Stimulated activated CD4-positive, alpha-beta T cell treated with anti-CD3 and anti-CD28 coated beads, Interleukin-12 subunit alpha, Interleukin-12 subunit beta, amount 100 ng/mL, for 24 hours (primary cell): ENCODE measurements around the gene PDE1C.

Experiments used
- DNase-seq, 2 experiments: peaks; one replicate each; pipeline ENCODE4 v3.0.0-alpha.2; 2020; ENCODE audit warnings: low read depth in 2 of 2

PDE1C gene

DNA sequence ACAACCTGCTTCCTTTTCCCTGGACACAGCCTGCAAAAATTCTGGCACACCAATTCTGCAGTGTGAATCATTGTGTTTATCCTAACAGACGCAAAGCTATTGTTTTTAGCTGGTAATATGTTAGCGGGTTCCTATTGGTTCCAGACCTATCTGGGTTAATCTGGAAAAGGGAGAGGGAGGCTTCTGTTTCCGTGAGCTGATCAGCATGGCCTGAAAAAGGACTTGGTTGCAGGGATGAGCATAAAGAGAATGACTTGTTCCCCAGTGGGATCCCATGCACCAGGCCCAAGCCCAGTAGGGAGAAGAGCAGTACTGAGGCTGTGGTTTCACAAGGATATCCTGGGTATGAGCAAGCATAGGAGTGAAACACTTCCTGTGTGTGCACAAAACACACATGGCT, 78.4 kb downstream of the PDE1C start:
- no peak for DNase-seq

DNA sequence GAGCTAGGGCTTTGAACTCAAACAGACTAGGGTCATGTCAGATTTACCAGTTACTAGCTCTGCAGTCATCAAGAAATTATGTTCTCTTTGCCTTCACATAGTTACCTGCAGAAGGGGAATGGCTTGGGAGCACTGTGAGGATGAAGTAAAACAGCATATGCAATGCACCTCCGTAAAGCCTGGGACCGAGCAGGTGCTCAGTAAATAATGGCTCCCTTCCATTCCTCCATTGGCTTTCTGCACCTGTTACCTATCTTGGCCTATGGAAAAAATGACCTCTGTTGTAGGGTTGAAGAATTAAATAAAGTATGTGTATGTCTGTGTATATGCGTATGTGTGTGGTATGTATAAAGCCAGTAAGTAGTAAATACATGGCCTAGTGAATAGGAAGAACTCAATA, 78.8 kb downstream of the PDE1C start:
- DNase-seq, result no peak

DNA sequence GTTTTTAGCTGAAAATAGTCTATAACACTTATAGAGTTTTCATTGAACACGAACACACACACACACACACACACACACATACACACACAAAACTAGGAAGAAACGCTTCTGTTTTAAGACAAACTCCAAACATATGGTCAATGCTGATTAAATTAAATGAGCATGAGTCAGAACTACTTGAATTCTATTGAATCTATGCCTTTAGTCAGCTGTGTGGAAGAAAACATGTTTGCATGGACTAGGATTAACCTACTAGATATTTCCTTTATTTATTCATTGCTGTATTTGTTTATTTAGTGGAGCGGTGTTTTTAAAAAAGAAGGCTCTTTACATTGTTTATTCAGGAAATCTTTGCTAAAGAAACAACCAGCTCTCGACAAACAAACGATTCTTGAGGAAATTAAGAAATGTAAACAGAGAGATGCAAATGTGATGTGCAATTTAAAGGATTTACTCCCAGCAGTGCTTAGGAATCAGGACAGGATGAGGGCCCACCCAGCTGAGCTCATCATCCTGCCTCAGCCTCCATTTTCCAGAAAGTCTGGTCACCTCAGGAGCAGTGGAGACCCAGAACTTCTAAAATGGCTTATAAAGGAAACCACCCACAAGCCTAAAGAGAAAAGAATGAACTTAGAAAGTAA, 83.2 kb downstream of the PDE1C start:
- no peak for DNase-seq

DNA sequence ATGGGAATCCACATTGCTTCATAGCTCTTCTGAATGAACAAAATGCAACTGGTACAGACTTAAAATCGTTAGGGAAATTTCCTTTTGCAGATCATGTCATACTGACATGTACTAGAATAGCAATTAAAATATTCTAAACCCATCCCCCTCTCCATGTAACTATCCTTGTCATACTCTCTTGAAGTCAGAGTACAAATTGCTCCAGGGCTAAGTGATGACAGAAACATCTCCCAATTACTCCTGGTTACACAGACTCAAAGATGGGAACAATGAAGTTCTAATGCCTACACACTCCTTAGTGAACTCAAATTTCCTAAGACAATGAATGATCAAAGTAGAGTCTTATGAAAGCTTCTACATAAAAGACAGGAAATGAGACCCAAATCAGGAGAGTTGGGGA, 87.2 kb downstream of the PDE1C start:
- DNase-seq, result no peak

DNA sequence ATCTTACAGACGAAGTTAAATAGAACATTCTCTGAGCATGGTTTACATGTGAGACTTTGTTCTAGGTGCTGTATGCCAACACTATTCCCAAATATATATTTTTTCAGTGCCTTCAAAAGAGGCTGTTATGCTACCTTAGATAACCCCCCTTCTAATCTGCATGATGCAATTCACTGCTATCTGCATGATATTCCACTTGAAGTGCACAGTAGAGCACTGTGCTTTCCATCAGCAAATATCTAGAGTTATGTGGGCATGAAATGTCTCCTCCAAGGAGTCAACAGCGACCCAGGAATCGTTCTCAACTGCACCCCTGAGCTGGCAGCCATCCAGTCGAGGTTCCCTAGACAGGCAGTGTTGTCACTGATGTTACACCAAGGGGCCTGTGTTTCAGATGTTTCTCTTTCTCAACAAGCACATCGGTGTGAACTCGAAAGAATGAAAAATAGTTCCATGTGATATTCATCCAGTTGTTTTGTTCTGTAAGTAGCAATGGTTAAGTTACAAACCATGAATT, 88.3 kb downstream of the PDE1C start:
- DNase-seq, result no peak

DNA sequence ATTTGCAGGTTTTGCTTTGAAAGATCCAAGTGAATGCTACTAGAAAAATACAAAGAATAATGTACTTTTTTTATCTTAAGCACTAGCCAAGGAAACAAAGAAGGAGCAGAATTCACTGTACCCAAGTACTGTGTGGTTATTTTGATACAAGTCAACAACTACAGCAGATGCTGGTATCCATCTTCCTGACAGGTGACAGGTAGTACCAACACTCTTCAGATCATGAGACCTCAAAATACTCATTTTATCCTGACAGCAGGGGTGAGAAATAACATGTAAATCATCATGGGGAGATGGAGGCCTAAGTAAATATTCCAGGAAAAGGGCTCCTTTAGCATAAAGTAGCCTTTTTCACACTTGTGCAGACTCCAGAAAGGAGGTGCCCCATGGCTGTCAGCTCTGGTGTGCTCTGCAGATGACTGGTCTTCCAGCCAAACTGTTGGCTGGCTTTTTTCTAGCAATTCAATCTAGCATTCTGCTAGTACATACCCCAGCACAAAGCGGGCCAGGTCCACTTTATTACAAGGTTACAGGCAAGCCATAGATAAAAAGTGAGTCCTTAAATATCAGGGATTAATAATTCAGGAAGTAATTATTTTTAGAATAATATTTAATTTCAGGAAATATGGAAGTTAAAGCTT, 90.4 kb downstream of the PDE1C start:
- DNase-seq, result no peak

DNA sequence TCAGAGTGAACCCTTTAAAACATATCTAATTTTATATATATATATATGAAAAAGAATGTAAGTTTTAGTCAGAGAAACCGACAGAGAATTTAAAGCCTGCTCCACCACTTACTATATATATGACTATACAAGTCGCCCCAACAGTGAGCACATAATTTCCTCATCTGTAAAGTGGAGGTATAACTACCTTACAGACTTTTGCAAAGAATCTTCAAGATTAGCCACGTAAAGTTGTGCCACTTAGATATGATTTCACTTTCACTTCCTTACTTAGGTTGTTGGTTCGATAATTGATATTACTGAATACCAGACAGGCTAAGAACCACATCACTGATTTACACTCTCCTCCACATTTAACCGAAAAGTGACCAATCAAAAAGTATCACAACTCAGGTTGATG, 94.7 kb downstream of the PDE1C start:
- no peak for DNase-seq

DNA sequence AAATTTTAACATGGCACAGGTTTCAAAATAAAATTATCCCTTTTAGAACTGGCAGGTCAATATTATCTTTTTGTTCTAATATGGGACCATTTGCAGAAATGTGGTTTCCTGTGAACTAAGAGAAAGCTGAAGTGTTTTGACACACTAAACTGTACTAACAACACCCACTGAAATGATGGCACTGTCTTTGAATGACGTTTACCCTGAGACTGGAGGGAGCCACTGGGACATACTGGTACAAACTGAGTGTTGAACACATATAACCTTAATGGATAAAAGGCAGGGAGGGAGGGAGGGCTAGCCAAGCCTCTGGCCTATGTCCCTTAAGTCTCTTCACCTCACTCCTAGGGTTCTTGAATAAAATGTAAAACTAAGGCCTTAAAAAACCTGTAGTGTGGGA, 95.9 kb downstream of the PDE1C start:
- no peak for DNase-seq

DNA sequence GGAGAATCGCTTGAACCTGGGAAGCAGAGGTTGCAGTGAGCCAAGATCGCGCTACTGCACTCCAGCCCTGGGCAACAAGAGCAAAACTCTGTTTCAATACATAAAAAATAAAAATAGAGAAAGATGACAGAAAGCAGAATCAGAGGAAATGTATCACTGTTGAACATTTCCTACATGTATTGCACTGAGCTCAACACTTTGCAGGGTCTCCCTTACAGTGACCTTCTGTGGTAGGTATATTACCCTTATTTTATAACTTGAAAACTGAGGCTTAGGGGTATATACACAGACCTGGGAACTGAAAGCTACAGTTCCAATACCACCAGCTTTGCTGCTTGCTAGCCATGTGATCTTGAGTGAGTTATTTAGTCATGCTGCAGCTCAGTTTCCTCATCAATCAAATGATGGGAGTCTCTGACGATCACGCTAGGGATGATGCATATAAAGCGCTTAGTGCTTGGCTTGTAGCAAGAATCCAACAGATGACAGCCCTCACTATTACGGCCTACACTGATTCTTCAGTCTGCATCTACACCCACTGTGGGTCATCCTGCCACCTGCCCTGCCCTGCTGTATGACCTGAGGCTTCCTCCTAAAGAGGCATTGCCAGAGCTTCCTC, 99.0 kb downstream of the PDE1C start:
- no peak for DNase-seq

DNA sequence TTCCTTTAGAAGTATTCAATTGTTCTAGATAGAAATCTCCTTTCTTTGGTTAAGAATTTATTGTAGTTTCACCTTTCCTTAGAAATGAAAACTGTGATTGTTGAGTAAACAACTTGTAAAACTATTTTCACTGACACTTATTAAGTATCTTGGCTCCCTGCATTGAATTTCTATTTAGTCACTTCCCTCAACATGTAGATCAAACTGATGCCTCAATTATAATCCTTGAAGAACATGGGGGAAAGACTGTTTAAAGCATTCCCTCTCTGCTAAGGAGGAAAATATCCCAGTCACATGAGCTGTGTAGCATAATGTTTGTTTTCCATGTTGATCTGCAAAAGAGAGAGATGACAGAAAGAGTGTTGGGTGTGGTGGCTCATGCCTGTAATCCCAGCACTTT, 99.7 kb downstream of the PDE1C start:
- no peak for DNase-seq

DNA sequence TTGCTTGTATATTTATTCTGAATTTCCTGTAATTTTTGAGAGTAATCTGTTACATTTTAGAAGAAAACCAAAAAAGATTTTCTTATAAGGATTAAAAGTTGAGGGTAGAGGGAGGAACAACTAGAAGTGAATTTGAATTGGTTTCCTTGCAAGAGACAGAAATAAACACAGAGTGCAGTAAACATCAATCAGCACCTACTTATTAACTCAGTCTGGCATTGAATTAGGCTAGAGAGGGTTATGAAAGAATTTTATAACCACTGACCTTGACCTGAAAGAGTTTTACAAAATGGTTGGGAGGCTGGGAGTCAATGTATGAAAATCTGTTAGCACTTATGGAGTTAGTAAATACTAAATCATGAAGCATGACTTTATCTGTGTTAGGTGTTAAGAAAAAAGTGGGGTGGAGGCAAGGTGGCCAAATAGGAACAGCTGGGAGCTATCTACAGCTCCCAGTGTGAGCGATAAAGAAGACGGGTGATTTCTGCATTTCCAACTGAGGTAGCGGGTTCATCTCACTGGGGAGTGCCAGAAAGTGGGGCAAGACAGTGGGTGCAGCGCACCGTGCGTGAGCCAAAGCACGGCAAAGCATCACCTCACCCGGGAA, 106.5 kb downstream of the PDE1C start:
- no peak for DNase-seq

DNA sequence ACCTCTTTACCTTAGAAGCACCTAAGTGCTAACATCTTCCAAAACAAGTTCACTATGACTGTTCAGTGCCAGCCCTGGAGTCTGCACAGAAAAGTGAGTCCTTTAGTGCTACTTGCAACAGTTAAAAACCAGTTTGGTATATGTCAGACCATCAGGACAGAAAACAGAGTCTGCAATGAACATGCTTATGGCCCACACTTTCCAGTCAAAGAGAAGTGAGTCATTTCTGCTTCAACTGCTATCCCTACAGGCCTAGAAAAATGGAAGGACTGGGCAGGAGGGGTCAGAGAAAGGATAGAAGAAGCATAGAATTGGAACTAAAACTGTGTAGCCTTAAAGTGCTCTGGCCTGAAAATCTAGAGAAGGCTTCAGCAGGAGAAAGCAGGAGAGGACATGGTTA, 108.0 kb downstream of the PDE1C start:
- no peak for DNase-seq

DNA sequence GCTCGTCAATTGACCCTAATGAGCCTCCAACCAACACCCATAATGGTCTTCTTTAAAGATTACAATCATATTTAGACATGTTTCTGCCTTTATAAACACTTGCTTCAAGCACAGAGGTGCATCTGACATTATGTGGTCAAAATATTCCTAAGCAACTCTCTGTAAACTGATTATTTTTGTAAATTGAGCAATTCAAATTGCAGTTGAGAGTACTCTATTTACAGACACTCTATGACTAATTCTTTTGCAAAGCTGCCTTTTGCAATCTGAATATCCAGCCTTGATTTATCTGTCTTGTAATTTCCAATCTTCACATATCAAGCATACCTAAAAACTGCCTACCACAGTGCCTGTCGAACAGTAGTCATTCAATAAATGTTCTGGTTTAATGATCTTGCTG, 112.0 kb downstream of the PDE1C start:
- DNase-seq, result no peak

DNA sequence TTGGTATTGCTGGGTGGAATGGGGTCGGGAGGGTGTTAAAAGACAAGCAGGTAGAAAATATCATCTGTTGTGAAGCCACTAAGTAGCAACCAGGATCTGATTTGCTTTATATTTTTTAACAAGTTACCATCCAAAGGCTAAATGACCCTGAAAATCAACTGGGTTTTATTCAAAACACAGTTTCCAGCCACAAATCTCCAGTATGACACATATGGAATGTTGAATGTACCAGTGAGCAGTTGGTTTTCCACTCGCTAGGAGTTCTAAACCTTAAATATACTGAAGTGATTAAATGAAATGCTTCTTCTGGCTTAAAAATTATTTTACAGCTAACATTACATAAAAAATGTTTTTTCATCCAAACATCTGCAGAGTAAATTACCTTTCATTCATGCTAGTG, 112.5 kb downstream of the PDE1C start:
- no peak for DNase-seq

DNA sequence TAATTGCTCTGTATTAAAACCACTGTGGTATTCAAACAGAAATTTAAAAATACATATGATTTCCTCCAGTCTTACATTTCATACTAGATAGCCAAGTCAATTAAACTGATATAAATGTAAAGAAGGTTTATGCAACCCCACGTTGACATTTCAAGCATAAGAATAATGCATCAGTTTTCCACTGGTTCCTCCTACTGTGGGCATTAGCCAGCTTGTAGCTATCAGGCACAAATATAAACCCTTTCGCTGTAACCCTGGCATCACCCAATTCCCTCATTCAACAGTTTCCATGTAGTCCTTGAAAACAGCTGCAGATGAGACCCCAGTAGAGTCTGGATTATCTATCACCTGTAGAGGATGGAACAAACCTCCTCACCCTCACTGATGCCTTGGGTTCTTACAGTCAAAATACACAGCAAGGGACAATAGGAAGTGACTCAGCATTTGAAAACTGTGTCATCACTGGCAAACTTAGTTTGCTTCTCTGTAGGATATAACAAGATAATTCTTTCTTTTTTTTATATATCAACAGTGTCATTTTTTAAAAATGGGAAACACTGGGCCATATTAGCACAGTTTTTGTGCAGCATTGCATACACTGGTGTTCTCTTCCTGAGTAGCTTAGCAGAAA, 113.0 kb downstream of the PDE1C start:
- DNase-seq, result no peak

DNA sequence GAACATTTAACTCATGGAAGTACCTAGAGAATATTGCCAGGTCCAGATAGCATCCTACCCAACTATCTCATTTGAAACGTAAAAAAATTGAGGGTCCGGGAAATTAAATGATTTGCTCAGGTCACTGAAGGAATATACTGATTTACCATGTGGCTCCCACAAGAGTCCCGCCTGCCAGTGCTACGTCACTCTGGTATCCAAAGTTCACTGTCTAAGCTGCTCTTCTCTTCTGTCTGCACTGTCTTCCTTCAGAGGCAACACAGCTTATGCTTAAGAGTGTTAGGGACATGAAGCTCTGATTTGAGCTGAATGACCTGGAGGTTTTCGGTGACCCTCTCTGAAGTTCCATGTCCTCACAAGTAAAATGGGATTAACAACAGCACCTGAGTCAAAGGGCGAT, 114.6 kb downstream of the PDE1C start:
- DNase-seq, result no peak

DNA sequence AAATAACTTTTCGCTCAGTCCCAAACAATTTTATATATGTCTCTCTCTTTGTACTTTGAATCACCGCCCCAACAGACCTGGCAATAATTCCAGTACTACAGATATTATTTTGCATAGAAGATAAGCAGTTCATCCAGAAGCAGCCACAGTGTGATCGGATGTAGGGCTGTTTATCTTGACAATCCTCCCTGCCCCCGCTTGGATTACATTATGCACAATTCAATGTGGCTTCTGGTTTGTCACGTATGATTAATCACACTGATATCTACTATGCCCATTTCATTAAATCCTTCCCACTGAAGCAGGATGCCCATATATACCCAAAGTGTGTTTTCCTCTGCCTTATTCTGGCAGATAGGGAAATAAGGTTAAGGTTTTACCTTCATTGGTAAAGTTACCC, 115.2 kb downstream of the PDE1C start:
- DNase-seq, result no peak

DNA sequence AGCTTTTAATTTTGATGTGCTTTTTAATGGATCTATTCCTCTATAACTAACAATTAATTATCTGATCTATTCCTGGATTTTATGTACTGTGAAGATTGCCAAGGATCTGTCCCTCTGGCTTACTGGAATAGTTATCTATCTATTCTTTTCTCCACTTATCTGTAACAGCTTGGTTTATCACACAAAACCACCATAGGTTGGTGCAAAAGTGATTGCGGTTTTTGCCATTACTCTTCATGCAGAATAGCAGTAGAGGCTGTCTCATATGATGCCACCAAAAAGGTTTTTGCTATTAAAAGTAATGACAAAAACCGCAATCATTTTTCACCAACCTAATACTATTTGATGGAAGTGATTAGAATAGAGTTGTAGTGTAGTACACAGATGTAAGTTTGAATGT, 115.7 kb downstream of the PDE1C start:
- no peak for DNase-seq

DNA sequence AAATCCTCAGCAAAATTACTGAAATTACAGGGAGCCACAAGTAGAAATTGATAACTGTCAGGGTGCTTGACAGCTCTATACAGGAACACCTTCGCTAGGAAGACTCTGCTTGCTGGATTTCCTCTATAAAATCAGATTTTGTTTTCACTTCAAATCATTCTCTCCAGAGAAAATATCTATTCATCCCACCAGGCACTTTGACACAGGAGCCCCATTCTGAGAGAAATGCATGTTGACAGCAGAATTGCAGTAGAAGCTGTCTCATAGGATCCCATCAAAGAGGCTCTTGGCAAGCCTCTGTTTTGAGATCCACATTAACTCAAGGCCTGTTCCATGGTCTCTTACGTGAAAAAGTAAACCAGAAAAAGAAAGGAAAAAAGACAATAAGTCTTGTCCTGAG, 116.8 kb downstream of the PDE1C start:
- DNase-seq, result no peak

DNA sequence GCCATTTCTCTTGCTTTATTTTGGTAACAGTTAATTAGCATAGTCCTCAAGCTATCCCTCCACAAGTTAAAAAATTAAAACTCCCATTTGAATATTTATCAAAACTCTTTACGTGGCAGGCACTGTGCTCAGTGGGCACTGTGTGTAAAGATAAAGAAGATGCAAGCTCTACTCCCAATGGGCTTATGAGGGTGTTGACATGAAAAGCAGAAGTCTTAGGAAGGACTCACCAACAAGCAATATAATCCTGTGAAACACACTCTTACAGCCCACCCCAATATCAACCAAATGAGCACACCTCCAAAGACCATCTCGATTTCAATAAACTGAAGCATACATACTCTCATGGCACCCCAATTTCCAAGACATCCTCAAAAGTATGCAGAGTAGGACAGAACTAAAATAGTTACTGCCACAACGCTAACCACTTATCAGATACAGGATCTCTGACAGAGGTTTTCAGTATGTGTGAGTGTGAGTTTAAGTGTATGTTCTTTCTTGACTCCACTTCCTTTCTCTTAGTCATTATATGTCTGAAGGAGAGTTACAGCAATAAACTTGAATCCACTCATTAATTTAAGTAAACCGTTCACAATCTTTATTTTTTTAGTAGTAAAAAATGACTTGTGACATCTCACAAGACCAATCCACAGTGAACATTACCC, 120.0 kb downstream of the PDE1C start:
- no peak for DNase-seq

DNA sequence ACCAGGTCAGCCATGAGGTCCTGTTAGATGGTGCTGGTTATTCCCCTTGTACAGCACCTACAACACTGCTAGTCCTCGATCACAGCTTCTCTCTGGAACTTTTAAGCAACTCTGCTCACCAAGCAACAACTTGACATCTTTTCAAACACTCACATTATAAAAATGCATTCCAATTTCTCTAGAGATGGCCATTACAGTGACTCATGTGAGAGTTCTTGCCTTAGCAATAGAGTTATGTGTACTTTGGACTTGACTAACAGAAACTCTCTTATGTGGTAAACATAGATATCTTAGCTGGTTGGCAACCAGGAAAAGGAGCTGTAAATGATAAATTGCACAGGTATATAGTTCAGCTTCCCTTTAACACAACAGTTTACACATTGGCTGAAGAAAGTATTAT, 122.2 kb downstream of the PDE1C start:
- no peak for DNase-seq

DNA sequence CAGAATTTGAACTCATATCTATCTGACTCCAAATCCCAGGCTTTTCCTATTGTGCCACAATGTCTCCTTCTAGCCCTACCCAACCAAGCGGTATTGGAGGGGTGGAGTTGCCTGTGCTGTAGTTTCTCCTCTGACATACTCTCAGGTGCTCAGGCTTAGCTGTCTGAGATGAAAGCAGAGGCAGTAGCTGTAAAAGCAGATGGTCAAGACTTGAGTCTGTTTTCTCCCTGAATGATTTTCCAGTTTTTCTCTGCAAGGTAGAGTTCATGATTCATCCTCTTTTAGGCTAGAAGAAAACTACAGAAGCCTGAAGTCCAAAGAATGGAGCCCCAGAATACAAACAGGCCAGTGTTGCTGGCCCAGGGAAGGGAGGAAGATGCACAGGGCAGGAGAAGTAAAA, 130.0 kb downstream of the PDE1C start:
- DNase-seq, result no peak
